Measurements from ENCODE around the gene TMEM54. TPM values are rescaled to one million over a fixed set of nuclear protein-coding genes. Genes with fewer than 3 reads are reported as not detected.

Gene TMEM54
- total RNA-seq, 1 donor from 2014 or later, result 42.1 TPM

GRCh38 chr1:32871364-32872191 is 29.6 kb downstream of the TMEM54 start:
- no peaks in the 10 kb centered on the region for H3K9me3 Mint-ChIP-seq
- H3K27me3 Mint-ChIP-seq, result peaks cover 37% of the 10 kb centered on the region
- H3K4me1 Mint-ChIP-seq (ENCODE audit: unreplicated experiment), result peaks cover 31% of the 10 kb centered on the region
- H3K36me3 Mint-ChIP-seq, result peaks cover 7% of the 10 kb centered on the region
- no peak for DNase-seq (ENCODE audit: extremely low spot score, unreplicated experiment)
- H3K27ac Mint-ChIP-seq, result peak overlapping the region; percentile 68
- H3K4me3 Mint-ChIP-seq, result peak overlapping the region; percentile 84
- no peak for TF ChIP-seq CTCF (conservative IDR thresholded peaks at IDR 0.05)

GRCh38 chr1:32870615-32871363 is 30.4 kb downstream of the TMEM54 start, which contains the start of gene FNDC5:
FNDC5 (minus strand) TSS chr1:32870912.
- no peaks in the 10 kb centered on the region for H3K9me3 Mint-ChIP-seq
- peaks cover 12% of the 10 kb centered on the region for H3K36me3 Mint-ChIP-seq
- peak within 1 kb of the TSS; percentile 68 for H3K27ac Mint-ChIP-seq
- H3K27me3 Mint-ChIP-seq, result peaks cover 37% of the 10 kb centered on the region
- H3K4me3 Mint-ChIP-seq, result peak within 1 kb of the TSS; percentile 87
- H3K4me1 Mint-ChIP-seq (ENCODE audit: unreplicated experiment), result peaks cover 32% of the 10 kb centered on the region
- DNase-seq (ENCODE audit: extremely low spot score, unreplicated experiment), result no peak
- TF ChIP-seq CTCF (conservative IDR thresholded peaks at IDR 0.05), result no peak

GRCh38 chr1:32869923-32870614 is 31.1 kb downstream of the TMEM54 start:
- TF ChIP-seq CTCF (conservative IDR thresholded peaks at IDR 0.05), result no peak
- Mint-ChIP-seq H3K27me3 (peaks cover 31% of the 10 kb centered on the region), H3K36me3 (peaks cover 12% of the 10 kb centered on the region), H3K9me3 (no peaks in the 10 kb centered on the region), H3K27ac (peak overlapping the region; percentile 48), H3K4me1 (ENCODE audit: unreplicated experiment) (peaks cover 25% of the 10 kb centered on the region), H3K4me3 (peak overlapping the region; percentile 87)
- DNase-seq (ENCODE audit: extremely low spot score, unreplicated experiment), result no peak

- Mint-ChIP-seq H3K36me3 (peaks cover 16% of the 10 kb centered on the region), H3K27me3 (peaks cover 27% of the 10 kb centered on the region), H3K4me1 (ENCODE audit: unreplicated experiment) (peaks cover 21% of the 10 kb centered on the region), H3K9me3 (no peaks in the 10 kb centered on the region), H3K4me3 (peak overlapping the region; percentile 87), H3K27ac (no peak overlapping the region)
- TF ChIP-seq CTCF (conservative IDR thresholded peaks at IDR 0.05), result no peak
- DNase-seq (ENCODE audit: extremely low spot score, unreplicated experiment), result no peak
Observed at GRCh38 chr1:32868806-32869455, 32.3 kb downstream of the TMEM54 start.

GRCh38 chr1:32868085-32868484 is 33.1 kb downstream of the TMEM54 start:
- peaks cover 27% of the 10 kb centered on the region for H3K27me3 Mint-ChIP-seq
- no peak for DNase-seq (ENCODE audit: extremely low spot score, unreplicated experiment)
- H3K4me1 Mint-ChIP-seq (ENCODE audit: unreplicated experiment), result peaks cover 27% of the 10 kb centered on the region
- H3K27ac Mint-ChIP-seq, result no peak overlapping the region
- peaks cover 19% of the 10 kb centered on the region for H3K36me3 Mint-ChIP-seq
- peak overlapping the region; percentile 14 for H3K4me3 Mint-ChIP-seq
- no peaks in the 10 kb centered on the region for H3K9me3 Mint-ChIP-seq
- TF ChIP-seq CTCF (conservative IDR thresholded peaks at IDR 0.05), result no peak

All from type B pancreatic cell (in vitro differentiated cells).